ENCODE measurements around the gene EIF3I. TPM values are rescaled to one million over a fixed set of nuclear protein-coding genes. Genes with fewer than 3 reads are reported as not detected.

Gene EIF3I
- total RNA-seq, 2 experiments from 2014 or later: 182 to 207 TPM

DNA sequence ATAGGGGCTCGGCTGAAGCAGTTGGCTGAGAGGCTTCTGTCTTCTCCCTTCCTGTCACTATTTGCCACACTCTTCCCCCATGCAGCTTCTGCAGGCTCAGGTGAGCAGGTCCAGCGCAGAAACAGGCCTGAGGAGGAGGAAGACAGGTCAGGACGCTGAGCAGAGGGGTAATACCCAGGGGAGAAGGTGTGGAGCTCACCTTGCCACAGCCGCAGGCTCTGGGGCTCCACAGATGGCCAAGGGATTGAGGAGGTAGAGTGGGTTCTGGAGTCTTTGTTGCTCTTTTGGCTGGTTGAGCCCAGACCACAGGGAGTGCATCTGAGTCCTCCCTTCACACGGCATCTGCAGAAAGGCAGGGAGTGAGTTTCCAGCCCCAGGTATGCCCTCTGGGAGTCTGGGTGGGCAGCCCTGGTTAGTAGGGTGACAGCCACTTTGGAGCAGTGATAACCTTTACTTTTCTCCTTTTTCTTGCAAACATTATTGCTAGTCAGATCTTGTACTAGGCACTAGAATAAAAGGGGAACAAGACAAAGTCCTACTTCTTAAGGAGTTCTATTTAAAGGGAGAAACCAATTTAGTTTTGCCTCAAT lies 9.7 kb downstream of the EIF3I start:
- CTCF ChIA-PET (ENCODE audit: unreplicated experiment): no interaction called here
- H3K4me2 ChIP-seq (ENCODE audit: low read length): no peak overlapping the region
- no peak for DNase-seq (ENCODE audit: low spot score)

DNA sequence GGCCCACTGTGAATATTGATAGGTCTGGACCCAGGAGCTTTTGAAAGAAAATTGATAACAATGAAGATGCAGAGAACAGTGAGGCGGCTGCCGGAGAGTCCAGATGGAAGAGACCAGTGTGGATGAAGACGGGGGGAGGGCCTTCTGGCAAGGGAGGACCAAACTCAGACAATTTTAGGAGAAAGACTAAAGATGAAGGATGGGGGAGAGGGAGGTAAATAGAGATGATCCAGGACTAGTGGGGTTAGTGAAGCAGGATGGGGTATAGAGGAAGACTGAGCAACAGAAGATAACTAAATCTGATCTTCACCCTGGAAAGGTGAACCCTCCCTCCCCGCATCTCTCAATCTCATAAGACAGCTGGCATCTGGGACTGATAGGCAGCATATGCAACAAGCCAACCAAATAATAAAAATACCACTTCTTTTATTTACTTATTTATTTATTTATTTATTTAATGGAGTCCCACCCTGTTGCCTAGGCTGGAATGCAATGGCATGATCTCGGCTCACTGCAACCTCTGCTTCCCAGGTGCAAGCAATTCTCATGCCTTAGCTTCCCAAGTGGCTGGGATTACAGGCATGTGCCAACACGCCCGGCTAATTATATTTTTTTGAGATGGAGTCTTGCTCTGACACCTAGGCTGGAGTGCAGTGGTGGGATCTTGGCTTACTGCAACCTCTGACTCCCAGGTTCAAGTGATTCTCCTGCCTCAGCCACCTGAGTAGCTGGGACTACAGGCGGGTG lies 10.5 kb downstream of the EIF3I start:
- CTCF ChIA-PET (ENCODE audit: unreplicated experiment): no interaction called here
- H2AFZ ChIP-seq (ENCODE audit: low read length): no peak overlapping the region
- H3K36me3 ChIP-seq (ENCODE audit: insufficient read depth, low read length): peaks cover 65% of the 10 kb centered on the region
- TF ChIP-seq EZH2phosphoT487 (IDR thresholded peaks at IDR 0.05; ENCODE audit: borderline replicate concordance, low read depth, low read length): no peak
- TF ChIP-seq, protein P1, sequence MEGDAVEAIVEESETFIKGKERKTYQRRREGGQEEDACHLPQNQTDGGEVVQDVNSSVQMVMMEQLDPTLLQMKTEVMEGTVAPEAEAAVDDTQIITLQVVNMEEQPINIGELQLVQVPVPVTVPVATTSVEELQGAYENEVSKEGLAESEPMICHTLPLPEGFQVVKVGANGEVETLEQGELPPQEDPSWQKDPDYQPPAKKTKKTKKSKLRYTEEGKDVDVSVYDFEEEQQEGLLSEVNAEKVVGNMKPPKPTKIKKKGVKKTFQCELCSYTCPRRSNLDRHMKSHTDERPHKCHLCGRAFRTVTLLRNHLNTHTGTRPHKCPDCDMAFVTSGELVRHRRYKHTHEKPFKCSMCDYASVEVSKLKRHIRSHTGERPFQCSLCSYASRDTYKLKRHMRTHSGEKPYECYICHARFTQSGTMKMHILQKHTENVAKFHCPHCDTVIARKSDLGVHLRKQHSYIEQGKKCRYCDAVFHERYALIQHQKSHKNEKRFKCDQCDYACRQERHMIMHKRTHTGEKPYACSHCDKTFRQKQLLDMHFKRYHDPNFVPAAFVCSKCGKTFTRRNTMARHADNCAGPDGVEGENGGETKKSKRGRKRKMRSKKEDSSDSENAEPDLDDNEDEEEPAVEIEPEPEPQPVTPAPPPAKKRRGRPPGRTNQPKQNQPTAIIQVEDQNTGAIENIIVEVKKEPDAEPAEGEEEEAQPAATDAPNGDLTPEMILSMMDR (conservative IDR thresholded peaks at IDR 0.05; ENCODE audit: low read length): no peak
- no peaks in the 10 kb centered on the region for H3K9me3 ChIP-seq (ENCODE audit: low read length)
- H3K4me3 ChIP-seq (ENCODE audit: low read depth, low read length, poor library complexity, severe bottlenecking): no peak overlapping the region
- no peaks in the 10 kb centered on the region for H3K9me2 ChIP-seq (ENCODE audit: insufficient read depth, low read length)
- no peaks in the 10 kb centered on the region for H3K4me1 ChIP-seq (ENCODE audit: insufficient read depth, low read length, poor library complexity, severe bottlenecking)
- H3K4me2 ChIP-seq (ENCODE audit: low read length): no peak overlapping the region
- no peak for DNase-seq (ENCODE audit: low spot score)
- no TSS peak for BruUV-seq (replicated peaks)
- intact Hi-C loops (cut with micrococcal nuclease; ENCODE audit: unreplicated experiment): no loop called here
- no peak overlapping the region for H3K27ac ChIP-seq (ENCODE audit: low read depth, low read length, poor library complexity, severe bottlenecking)
- no peaks in the 10 kb centered on the region for H3K79me2 ChIP-seq (ENCODE audit: insufficient read depth, low read depth, low read length)
- POLR2A ChIA-PET: no interaction called here
- no peaks in the 10 kb centered on the region for H4K20me1 ChIP-seq (ENCODE audit: insufficient read depth, low read length)

More for the DNA sequence above, 9.7 kb downstream of the EIF3I start:
- Histone ChIP-seq H3K4me3 (ENCODE audit: low read depth, low read length, poor library complexity, severe bottlenecking) (no peak overlapping the region), H3K4me1 (ENCODE audit: insufficient read depth, low read length, poor library complexity, severe bottlenecking) (no peaks in the 10 kb centered on the region), H3K79me2 (ENCODE audit: insufficient read depth, low read depth, low read length) (no peaks in the 10 kb centered on the region), H3K9me3 (ENCODE audit: low read length) (no peaks in the 10 kb centered on the region), H4K20me1 (ENCODE audit: insufficient read depth, low read length) (no peaks in the 10 kb centered on the region), H3K27ac (ENCODE audit: low read depth, low read length, poor library complexity, severe bottlenecking) (no peak overlapping the region), H2AFZ (ENCODE audit: low read length) (no peak overlapping the region), H3K9me2 (ENCODE audit: insufficient read depth, low read length) (no peaks in the 10 kb centered on the region), H3K36me3 (ENCODE audit: insufficient read depth, low read length) (peaks cover 72% of the 10 kb centered on the region)
- POLR2A ChIA-PET: no interaction called here
- TF ChIP-seq, protein P1 (conservative IDR thresholded peaks at IDR 0.05; ENCODE audit: low read length): no peak
- no peak for TF ChIP-seq EZH2phosphoT487 (IDR thresholded peaks at IDR 0.05; ENCODE audit: borderline replicate concordance, low read depth, low read length)
- BruUV-seq (replicated peaks): no TSS peak
- intact Hi-C loops (cut with micrococcal nuclease; ENCODE audit: unreplicated experiment): no loop called here

DNA sequence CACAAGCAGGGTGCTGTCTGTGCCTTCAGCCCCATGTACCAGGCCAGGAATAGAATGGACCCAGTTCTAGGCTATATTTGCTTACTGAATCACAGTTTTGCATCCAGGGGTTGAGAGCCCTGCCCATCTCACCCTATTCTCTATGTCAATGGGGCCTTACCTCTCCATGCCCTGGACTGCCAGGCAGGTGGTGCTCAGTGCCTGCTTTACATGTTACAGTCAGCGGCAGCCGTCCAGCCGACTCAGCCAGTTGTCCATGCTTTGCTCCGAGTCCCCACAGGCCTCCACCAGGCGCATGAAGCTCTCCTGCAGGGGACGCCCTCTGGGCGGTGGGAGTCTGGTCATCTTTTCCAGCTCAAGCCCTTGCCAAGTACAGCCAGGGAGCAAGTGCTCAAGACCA lies 12.6 kb downstream of the EIF3I start:
- intact Hi-C loops (cut with micrococcal nuclease; ENCODE audit: unreplicated experiment): no loop called here
- peaks cover 46% of the 10 kb centered on the region for H3K36me3 ChIP-seq (ENCODE audit: insufficient read depth, low read length)
- TF ChIP-seq, protein P1 (conservative IDR thresholded peaks at IDR 0.05; ENCODE audit: low read length): no peak
- no peak for TF ChIP-seq EZH2phosphoT487 (IDR thresholded peaks at IDR 0.05; ENCODE audit: borderline replicate concordance, low read depth, low read length)
- H3K27ac ChIP-seq (ENCODE audit: low read depth, low read length, poor library complexity, severe bottlenecking): no peak overlapping the region
- H3K9me2 ChIP-seq (ENCODE audit: insufficient read depth, low read length): no peaks in the 10 kb centered on the region
- H4K20me1 ChIP-seq (ENCODE audit: insufficient read depth, low read length): no peaks in the 10 kb centered on the region
- H3K4me1 ChIP-seq (ENCODE audit: insufficient read depth, low read length, poor library complexity, severe bottlenecking): peaks cover 7% of the 10 kb centered on the region
- CTCF ChIA-PET (ENCODE audit: unreplicated experiment): no interaction called here
- H3K79me2 ChIP-seq (ENCODE audit: insufficient read depth, low read depth, low read length): no peaks in the 10 kb centered on the region
- no peak overlapping the region for H2AFZ ChIP-seq (ENCODE audit: low read length)
- no peak overlapping the region for H3K4me3 ChIP-seq (ENCODE audit: low read depth, low read length, poor library complexity, severe bottlenecking)
- H3K9me3 ChIP-seq (ENCODE audit: low read length): no peaks in the 10 kb centered on the region
- DNase-seq (ENCODE audit: low spot score): no peak
- no peak overlapping the region for H3K4me2 ChIP-seq (ENCODE audit: low read length)
- POLR2A ChIA-PET: no interaction called here
- BruUV-seq (replicated peaks): no TSS peak
